GM10847 (cell line): ENCODE data around the gene SEC24C.
A peak's percentile ranks its signal among the peaks of the same experiment; 100 is the strongest.

Source experiments
- POLR2A ChIP-seq: IDR thresholded peaks from 2 replicates; pipeline ENCODE4 v1.6.1; 2011; ENCODE audit not compliant: insufficient read length; ENCODE audit errors: extremely low read depth

SEC24C gene

DNA sequence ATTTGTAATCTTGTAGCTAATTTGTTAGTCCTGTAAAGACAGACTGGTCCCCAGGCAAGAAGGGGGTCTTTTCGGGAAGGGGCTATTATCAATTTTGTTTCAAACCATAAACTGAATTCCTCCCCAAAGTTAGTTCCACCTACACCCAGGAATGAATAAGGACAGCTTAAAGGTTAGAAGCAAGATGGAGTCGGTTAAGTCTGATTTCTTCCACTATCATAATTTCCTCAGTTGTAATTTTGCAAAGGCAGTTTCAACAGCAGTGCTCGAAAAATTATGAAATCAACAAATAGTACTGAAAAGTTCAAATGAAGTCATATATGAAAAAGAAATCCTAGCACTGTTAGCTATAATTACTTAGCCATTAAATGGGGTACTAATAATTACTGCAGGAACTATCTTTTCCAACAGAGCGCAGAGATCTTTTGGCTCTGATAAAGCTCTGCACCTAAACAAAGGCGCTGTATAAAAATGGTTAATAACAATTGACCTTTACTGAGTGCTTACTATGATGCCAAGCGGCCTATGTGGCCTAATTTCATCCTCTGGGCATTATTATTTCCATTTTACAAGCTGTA is 756 bp upstream of the SEC24C start:
- TF ChIP-seq POLR2A, result no peak

DNA sequence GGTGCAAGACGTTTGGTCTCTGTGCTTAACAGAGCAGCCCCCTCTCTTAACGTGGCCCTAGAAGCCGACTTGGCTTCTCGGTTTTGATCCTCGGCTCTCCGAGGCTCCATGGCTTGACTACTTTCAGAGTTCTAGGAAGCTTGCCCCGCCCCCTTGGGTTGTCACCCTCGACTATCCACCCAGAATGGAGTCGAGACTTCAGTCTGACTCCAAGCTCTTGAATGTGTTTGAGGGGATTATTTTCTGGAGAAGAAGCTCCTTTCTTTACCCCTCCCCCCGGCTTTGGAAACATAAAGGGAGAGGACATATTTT is 448 bp downstream of the SEC24C start:
- TF ChIP-seq POLR2A, result no peak

DNA sequence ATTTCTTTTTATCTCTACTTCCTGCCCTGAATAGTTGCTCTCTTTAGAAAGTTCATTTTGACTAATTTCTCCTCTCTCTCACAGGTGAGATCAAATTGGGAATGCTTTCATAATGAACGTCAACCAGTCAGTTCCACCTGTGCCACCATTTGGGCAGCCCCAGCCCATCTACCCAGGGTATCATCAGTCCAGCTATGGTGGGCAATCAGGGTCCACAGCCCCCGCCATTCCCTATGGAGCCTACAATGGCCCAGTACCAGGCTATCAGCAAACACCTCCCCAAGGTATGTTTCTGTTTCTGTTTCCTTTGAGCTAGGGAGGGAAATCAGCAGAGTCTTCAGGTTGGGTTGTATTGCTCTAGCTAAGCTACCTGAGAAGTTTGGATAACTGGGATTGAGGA is 2.5 kb downstream of the SEC24C start:
- no peak for TF ChIP-seq POLR2A

DNA sequence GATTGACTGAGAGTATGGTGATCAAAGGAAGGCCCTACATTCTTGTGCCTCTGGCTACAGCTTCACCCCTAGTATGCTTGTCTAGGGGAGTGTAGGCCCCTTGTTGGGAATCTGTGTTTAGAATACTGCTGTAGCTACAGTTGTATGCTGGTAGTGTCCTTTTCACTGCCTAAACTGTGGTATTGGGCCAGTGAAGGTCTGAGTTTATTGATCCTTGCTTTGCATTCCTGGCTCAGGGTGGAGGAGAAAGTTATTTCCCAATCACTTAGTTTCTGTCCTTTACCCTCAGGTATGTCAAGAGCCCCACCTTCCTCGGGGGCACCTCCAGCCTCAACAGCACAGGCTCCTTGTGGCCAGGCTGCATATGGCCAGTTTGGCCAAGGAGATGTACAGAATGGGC is 6.6 kb downstream of the SEC24C start:
- no peak for TF ChIP-seq POLR2A

DNA sequence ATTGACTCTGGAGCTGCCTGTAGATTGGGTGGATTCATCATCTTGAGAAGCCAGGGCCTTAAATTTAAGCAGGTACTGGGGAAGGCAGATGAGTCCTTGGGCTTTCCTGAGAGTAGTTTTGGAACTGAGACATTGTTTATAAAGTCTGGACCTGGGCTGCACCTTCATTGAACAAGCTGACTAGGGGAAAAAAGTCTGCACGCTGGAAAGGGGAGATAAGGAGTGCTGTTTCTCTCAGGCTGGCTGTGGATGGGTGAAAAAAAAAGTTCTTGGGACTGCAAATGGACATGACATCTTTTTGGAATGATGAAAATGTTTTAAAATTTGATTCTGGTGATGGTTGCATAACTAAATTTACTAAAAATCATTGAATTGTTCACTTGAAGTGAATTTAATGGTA is 12.0 kb downstream of the SEC24C start:
- no peak for TF ChIP-seq POLR2A

DNA sequence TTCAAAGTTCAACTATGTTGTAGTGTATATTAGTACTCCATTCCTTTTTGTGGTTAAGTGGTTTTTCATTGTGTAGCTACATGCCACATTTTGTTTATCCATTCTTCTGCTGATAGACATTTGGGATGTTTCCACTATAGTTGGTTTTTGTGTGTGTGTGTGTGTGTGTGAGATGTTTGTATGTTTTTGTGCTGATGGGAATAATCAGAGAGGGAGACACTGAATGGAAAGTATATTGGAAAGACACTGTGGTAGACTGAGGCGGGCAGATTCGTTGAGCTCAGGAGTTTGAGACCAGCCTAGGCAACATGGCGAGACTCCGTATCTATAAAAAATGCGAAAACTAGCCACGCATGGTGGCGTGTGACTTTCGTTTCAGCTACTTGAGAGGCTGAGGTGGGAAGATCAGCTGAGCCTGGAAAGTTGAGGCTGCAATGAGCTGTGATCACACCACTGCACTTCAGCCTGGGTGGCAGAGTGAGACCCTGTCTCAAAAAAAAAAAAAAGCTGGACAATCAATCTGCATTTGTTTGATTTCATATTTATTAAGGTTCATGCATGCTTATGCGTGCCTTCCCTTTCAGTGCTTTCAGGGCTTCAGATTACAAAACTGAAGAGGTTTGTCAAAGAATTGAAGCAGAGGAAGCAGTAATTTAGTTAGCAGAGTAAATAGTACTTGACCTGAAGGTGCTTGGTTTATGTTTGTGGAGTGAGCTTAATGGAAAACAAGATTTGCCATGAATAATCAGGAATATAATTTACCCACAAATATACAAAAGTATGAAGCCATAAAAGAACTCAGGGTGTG is 14.7 kb downstream of the SEC24C start:
- TF ChIP-seq POLR2A, result no peak

DNA sequence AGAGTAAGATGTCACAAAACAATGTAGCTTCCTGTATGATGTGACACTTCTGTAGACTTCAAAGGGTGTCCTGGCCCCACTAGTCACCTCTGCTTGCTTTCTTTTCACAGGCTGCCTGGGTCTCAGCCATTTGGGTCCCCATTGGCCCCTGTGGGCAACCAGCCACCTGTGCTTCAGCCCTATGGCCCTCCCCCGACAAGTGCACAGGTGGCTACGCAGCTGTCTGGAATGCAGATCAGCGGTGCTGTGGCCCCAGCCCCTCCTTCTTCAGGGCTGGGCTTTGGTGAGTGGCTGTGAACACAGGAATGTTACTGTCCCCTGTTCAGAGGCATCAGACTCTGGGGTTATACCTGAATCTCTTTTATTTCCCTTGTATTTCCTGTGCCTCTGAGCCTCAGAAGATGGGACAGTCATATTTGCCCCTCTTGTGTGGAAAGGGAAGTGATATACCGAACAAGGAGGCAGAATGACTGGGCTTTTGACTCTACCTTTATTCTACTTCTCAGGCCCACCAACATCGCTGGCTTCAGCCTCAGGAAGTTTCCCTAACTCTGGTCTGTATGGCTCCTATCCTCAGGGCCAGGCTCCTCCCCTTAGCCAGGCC is 15.4 kb downstream of the SEC24C start:
- TF ChIP-seq POLR2A, result no peak

DNA sequence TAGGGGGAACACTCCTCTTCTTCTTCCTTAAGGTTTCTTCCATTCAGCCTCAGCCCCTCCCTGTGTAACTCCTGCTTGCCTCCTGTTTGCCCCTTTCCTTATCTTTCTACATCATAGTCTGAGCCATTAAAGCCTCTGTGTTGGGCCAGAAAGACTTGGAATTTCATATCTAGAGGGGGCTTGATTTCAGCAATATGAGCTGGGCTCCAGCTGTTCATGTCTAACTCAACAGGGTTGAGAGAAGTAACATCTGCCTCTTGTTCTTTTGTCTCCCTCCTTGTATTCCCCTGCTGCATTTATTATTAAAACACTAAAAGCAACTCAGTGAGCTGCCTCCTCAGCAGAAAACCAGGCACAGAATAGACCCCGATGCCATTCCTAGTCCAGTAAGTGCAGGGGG is 17.6 kb downstream of the SEC24C start:
- TF ChIP-seq POLR2A, result no peak

DNA sequence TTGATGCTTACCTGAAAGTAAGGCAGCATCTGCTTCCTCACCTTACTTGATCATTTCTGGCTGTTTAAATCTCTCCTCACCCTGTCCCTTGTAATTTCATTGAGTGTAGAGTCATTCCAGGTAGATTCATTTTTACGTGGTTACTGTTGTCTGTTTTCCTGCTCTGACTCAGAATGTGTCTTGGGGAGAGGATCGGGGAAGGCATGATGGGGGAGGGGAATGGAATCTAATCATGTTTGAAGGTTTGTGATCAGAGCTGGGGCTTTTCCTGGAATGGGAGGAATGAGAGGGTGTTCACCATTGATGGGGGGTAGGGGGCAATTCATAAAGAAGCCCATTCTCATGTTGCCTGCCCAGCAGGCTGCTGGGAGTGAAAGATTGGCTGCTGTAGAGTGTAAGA is 18.7 kb downstream of the SEC24C start:
- no peak for TF ChIP-seq POLR2A

DNA sequence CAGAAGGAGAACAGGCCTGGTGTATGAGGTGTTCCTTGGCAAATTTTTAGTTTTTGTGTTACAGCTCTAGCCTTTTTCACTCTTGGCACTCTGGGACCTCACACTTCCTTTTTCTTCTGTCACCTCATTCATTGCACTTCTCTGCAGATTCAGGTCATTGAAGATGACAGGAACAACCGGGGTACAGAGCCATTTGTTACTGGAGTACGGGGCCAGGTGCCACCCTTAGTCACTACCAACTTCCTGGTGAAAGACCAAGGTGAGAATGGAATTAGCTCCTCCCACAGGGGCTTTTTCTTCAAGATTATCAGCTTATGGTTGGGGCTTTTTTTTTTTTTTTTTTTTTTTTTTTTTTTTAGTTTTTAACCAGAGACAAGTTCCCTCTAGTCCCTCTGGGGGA is 19.2 kb downstream of the SEC24C start:
- no peak for TF ChIP-seq POLR2A

DNA sequence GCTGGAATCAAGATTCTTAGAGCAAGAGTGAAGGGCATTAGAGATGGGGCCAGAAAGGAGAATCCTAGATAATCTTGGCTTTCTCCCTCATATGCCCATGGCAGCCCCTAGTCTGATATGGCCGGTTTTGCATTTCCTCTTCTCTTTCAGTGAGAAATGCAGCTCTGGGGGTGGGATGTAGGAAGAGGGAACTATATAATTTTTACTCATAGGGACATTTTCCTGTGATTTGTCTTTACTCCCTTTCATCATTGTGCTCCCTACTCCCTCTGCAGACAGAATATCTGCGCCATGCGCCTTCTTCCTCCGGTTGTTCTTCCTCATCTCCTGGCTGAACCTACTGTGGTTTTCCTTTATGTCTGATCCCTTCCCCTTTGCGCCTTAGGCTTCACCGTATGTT is 20.9 kb downstream of the SEC24C start:
- TF ChIP-seq POLR2A, result no peak

DNA sequence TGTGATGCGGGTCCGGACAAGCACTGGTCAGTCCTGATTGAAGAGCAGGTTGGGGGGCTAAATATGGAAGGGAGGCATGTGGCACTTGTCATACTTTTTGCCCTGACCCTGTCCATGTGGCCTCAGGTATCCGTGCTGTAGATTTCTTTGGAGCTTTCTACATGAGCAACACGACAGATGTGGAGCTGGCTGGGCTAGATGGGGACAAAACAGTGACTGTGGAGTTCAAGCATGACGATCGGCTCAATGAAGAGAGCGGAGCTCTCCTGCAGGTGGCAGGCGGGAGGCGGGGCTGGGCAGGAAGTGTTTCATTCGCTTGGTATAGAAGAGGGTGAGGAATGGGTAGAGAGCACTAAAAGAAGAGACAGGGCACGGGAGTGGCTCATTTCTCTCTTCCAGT is 24.7 kb downstream of the SEC24C start:
- TF ChIP-seq POLR2A, result no peak

DNA sequence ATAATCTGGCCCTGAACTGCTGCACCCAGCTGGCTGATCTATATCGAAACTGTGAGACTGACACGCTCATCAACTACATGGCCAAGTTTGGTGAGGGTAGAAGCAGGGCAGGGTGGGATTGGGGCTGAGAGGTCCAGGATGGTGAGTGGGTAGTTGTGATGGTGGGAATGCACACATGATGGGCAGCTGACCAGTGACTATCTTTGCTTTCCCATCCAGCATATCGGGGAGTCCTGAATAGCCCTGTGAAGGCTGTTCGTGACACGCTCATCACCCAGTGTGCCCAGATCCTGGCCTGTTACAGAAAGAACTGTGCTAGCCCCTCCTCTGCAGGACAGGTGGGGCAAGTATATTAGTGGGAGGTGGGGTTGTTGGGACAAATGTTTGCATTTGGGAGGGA is 25.2 kb downstream of the SEC24C start:
- TF ChIP-seq POLR2A, result no peak

DNA sequence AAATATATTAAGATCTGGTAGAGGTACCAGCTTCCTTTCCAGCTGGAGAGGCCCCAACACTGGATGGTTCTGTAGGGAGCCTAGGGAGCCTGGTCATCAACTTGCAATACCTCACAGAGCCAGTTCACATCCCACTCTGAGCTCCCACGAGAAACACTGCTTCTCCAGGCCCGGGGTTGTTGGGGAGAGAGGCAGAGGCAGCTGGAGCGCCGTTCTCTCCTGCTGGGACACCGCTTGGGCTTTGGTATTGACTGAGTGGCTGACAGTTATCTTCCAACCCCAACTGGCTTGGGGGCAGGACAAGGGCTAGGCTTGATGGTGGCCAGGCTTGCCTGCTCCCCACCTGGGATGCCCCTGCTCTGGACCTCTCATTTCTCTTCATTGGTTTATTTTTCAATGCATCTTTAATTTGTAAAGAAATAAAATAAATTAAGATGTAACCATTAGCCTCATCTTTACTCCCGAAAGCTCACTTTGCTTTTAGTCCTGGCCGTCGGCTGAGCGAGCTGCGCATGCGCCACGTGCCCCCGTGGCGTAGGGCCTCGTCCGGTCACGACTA is 27.6 kb downstream of the SEC24C start:
- TF ChIP-seq POLR2A, result no peak

DNA sequence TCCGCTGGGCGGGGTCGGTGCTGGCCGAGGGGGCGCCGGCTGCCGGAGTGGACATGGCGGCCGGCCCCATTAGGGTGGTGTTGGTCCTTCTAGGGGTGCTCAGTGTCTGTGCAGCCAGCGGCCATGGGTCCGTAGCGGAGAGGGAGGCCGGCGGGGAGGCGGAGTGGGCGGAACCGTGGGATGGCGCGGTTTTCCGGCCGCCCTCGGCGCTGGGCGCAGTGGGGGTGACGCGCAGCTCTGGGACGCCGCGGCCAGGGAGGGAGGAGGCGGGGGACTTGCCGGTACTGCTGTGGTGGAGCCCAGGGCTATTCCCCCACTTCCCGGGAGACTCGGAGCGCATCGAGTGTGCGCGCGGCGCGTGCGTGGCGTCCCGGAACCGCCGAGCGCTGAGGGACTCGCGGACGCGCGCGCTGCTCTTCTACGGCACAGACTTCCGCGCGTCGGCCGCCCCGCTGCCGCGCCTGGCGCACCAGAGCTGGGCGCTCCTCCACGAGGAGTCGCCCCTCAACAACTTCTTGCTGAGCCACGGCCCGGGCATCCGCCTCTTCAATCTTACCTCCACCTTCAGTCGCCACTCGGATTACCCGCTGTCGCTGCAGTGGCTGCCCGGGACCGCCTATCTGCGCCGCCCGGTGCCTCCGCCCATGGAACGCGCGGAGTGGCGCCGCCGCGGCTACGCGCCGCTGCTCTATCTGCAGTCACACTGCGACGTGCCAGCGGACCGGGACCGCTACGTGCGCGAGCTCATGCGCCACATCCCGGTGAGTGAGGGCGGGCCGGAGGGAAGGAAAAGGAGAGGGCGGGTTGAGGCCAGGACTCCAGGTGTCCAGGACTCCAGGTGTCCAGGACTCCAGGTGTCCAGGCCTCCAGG is 28.3 kb downstream of the SEC24C start:
- peak; percentile 54 for TF ChIP-seq POLR2A

DNA sequence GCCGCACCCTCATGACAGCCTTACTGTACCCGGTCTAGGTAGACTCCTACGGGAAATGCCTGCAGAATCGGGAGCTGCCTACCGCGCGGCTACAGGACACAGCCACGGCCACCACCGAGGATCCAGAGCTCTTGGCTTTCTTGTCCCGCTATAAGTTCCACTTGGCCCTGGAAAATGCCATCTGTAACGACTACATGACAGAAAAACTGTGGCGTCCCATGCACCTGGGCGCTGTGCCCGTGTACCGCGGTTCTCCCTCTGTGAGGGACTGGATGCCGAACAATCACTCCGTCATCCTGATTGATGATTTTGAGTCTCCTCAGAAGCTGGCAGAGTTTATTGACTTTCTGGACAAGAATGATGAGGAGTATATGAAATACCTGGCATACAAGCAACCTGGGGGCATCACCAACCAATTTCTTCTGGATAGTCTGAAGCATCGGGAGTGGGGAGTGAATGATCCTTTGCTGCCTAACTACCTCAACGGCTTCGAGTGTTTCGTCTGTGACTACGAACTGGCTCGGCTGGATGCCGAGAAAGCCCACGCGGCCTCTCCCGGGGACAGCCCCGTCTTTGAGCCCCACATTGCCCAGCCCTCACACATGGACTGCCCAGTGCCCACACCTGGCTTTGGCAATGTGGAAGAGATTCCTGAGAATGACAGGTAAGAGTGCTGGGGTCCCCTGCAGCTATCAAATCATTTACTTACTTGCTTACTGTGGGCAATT is 29.1 kb downstream of the SEC24C start:
- no peak for TF ChIP-seq POLR2A
